K562 (cell line): ENCODE measurements around the gene SUMO3. TPM values are rescaled to one million over a fixed set of nuclear protein-coding genes. Genes with fewer than 3 reads are reported as not detected.
A peak's percentile ranks its signal among the peaks of the same experiment; 100 is the strongest.

Source experiments
- ATF7 ChIP-seq: fragments of 450-650 bp; IDR thresholded peaks from 2 replicates; pipeline ENCODE4 v1.7.1; 2014; ENCODE audit warnings: mild to moderate bottlenecking, moderate library complexity
- BCOR ChIP-seq: fragments of 450-650 bp; IDR thresholded peaks from 2 replicates; pipeline ENCODE4 v1.6.1; 2016
- CBX3 ChIP-seq, 2 experiments: IDR thresholded peaks; 1 replicate in 1 of 2; 2 replicates in 1 of 2; pipeline ENCODE4 v1.6.1; 2012; ENCODE audit warnings: inconsistent platforms in 2 of 2, low read length in 2 of 2, borderline replicate concordance in 1 of 2, control low read depth in 1 of 2
- FOXK1 ChIP-seq: sonication (generic); formaldehyde crosslinking; IDR thresholded peaks from 2 replicates; pipeline ENCODE4 v1.8.0; 2022; ENCODE audit warnings: missing genetic modification reagents, mild to moderate bottlenecking, borderline replicate concordance
- HDAC2 ChIP-seq: fragments of 450-650 bp; IDR thresholded peaks from 2 replicates; pipeline ENCODE4 v1.6.1; 2016; ENCODE audit warnings: mild to moderate bottlenecking
- KDM5B ChIP-seq: fragments of 200-600 bp; sonication (generic); IDR thresholded peaks from 2 replicates; pipeline ENCODE4 v1.6.1; 2012; ENCODE audit warnings: low read depth, mild to moderate bottlenecking, moderate library complexity, low read length, control low read depth, inconsistent platforms; ENCODE audit not compliant: insufficient replicate concordance
- KLF16 ChIP-seq: IDR thresholded peaks from 2 replicates; pipeline ENCODE4 v1.6.1; 2016; ENCODE audit warnings: antibody characterized with exemption
- MTA3 ChIP-seq: fragments of 450-650 bp; formaldehyde crosslinking; IDR thresholded peaks from 2 replicates; pipeline ENCODE4 v1.6.1; 2017; ENCODE audit warnings: mild to moderate bottlenecking, borderline replicate concordance
- NCOA4 ChIP-seq: fragments of 450-650 bp; IDR thresholded peaks from 2 replicates; pipeline ENCODE4 v1.6.1; 2018; ENCODE audit warnings: mild to moderate bottlenecking; ENCODE audit not compliant: partially characterized antibody
- NRF1 ChIP-seq, 2 experiments: fragments of 450-650 bp; IDR thresholded peaks in 1 of 2; conservative IDR thresholded peaks in 1 of 2; 2 replicates each; pipeline ENCODE4 v1.6.1; 2014; ENCODE audit warnings: mild to moderate bottlenecking in 2 of 2
- PYGO2 ChIP-seq: fragments of 450-650 bp; IDR thresholded peaks from 2 replicates; pipeline ENCODE4 v1.6.1; 2016; ENCODE audit warnings: mild to moderate bottlenecking, missing genetic modification characterization, moderate library complexity, missing compliant biosample characterization
- RB1 ChIP-seq: fragments of 450-650 bp; IDR thresholded peaks from 2 replicates; pipeline ENCODE4 v1.6.1; 2017; ENCODE audit warnings: low read depth, mild to moderate bottlenecking
- RBFOX2 ChIP-seq: fragments of 200-400 bp; formaldehyde crosslinking; IDR thresholded peaks from 2 replicates; pipeline ENCODE4 v1.6.1; 2017; ENCODE audit warnings: low read depth, mild to moderate bottlenecking, low read length, moderate library complexity
- RBM15 ChIP-seq: fragments of 200-400 bp; formaldehyde crosslinking; IDR thresholded peaks from 2 replicates; pipeline ENCODE4 v1.6.1; 2018; ENCODE audit warnings: mild to moderate bottlenecking, low read length, moderate library complexity; ENCODE audit not compliant: insufficient read depth
- SNIP1 ChIP-seq: fragments of 450-650 bp; IDR thresholded peaks from 2 replicates; pipeline ENCODE4 v1.7.1; 2017; ENCODE audit warnings: low read depth, mild to moderate bottlenecking
- STAT5B ChIP-seq: fragments of 250-450 bp; sonication (Bioruptor Pico); IDR thresholded peaks from 2 replicates; pipeline ENCODE4 v1.8.0; 2021; ENCODE audit warnings: mild to moderate bottlenecking, inconsistent platforms
- TAF7 ChIP-seq: fragments of 450-650 bp; IDR thresholded peaks from 2 replicates; pipeline ENCODE4 v1.6.1; 2016; ENCODE audit warnings: missing genetic modification characterization, missing compliant biosample characterization
- ZBTB1 ChIP-seq: sonication (generic); formaldehyde crosslinking; IDR thresholded peaks from 2 replicates; pipeline ENCODE4 v1.8.1; 2023; ENCODE audit warnings: missing genetic modification reagents, low read depth, mild to moderate bottlenecking, borderline replicate concordance
- ZBTB7A ChIP-seq: IDR thresholded peaks from 2 replicates; pipeline ENCODE4 v1.6.1; 2011; ENCODE audit warnings: low read depth, mild to moderate bottlenecking, low read length, moderate library complexity, borderline replicate concordance; ENCODE audit not compliant: control insufficient read depth
- ZKSCAN8 ChIP-seq: fragments of 200-800 bp; sonication (Bioruptor generic); IDR thresholded peaks from 2 replicates; pipeline ENCODE4 v1.6.1; 2016; ENCODE audit warnings: missing genetic modification characterization, missing compliant biosample characterization
- ZNF121 ChIP-seq: sonication (generic); formaldehyde crosslinking; conservative IDR thresholded peaks from 2 replicates; pipeline ENCODE4 v1.8.0; 2022; ENCODE audit warnings: missing genetic modification reagents
- ZNF23 ChIP-seq: fragments of 250-450 bp; sonication (Bioruptor Pico); IDR thresholded peaks from 2 replicates; pipeline ENCODE4 v1.4.0; 2020; ENCODE audit warnings: mild to moderate bottlenecking
- ZNF263 ChIP-seq: sonication (generic); formaldehyde crosslinking; IDR thresholded peaks from 2 replicates; pipeline ENCODE4 v1.8.0; 2022; ENCODE audit warnings: mild to moderate bottlenecking, missing genetic modification reagents, borderline replicate concordance
- polyA plus RNA-seq, 8 experiments: library from polyadenylated mRNA; depleted of rRNA in 4 of 8; stranded (reverse) in 5 of 8; unstranded in 3 of 8; fragments of >200 nt; fragmentation: Nextera tagmentation in 2 of 8; fragmentation: Illumina TruSeq in 1 of 8; extraction: Ambion mirVana in 2 of 8; extraction: Trizol in 1 of 8; gene quantifications; 2 replicates each; pipeline versions ENCODE4 v1.2.1 to v1.2.3, GENCODE V29; 2011 to 2014; ENCODE audit warnings: inconsistent platforms in 1 of 8, missing spikeins in 1 of 8
- total RNA-seq, 7 experiments: library from RNA; depleted of rRNA in 6 of 7; stranded (reverse); fragments of >200 nt in 6 of 7; fragmentation: Illumina TruSeq in 2 of 7; extraction: Trizol in 2 of 7; gene quantifications; 2 replicates each; pipeline versions ENCODE4 v1.2.1 to v1.2.3, GENCODE V29; 2011 to 2021; ENCODE audit warnings: low replicate concordance in 1 of 7
- TF ChIP-seq, protein P1 (sequence below), 2 experiments: fragments of 250-450 bp in 1 of 2; fragments of 450-650 bp in 1 of 2; sonication (Bioruptor Pico) in 1 of 2; IDR thresholded peaks; 2 replicates each; pipeline versions ENCODE4 v1.6.1 to v1.8.0; 2016 to 2021; ENCODE audit warnings: mild to moderate bottlenecking in 2 of 2, moderate library complexity in 2 of 2, missing compliant biosample characterization in 1 of 2, missing genetic modification characterization in 1 of 2
- TF ChIP-seq, protein P2 (sequence below): fragments of 450-650 bp; IDR thresholded peaks from 2 replicates; pipeline ENCODE4 v1.6.1; 2016; ENCODE audit warnings: missing biosample characterization, missing genetic modification characterization
- TF ChIP-seq, protein P3 (sequence below): fragments of 450-650 bp; conservative IDR thresholded peaks from 2 replicates; pipeline ENCODE4 v1.6.1; 2016; ENCODE audit warnings: missing genetic modification characterization, low read depth, mild to moderate bottlenecking, control low read depth, missing compliant biosample characterization

Gene SUMO3
- total and polyA plus RNA-seq, 9 of the 15 experiments (the other 6 are each of a cell fraction or from before 2014, with no cell fraction given): 13.9 to 143 (median 113) TPM

DNA sequence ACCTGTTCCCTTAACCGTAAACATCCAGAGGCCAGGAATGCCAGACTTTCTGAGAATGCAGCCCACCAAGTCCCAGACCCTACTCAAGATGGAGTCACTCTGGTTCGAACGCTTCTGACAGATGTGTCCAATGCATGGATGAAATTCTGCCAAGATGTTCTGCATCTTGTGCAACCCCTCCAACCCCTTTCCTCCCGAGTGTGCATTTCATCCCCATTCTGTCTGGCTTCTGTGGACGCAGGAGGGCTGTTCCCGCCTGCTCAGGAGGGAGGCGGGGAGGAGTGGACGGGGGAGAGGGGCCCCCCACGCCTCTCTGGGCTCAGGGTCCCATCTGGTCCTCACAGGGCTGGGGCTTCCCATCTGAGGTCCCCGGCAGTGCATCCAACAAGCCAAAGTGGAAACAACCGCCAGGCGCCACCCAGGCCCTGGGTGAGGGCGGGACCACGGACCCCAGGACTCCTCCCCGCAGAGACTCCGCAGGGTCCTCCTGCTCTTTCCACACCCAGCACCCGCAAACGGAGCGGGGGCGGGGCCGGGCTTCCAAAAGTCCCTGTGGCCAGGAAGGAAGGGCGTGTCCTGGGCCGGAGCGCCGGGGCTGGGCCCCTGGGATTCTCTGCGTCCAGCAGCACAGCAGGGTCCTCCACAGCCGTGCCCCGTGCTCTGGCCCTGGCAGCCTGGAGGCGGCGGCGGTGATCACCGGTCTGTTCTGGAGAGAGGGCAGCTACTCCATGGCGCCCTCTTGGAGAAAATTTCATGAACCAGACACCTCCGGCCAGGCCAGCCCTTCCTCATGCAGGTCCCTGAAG lies 27.8 kb upstream of the SUMO3 start (continued):
- peak; percentile 67; the same call in 1 of the 2 replicates for TF ChIP-seq BCOR
- TF ChIP-seq NRF1 (conservative IDR thresholded peaks at IDR 0.05 in 1 of 2, IDR thresholded peaks at IDR 0.05 in 1 of 2): peak in 1 of 2 experiments; percentile 7; a peak in 2 of 4 replicates
- peak; percentile 81; the same call in 1 of the 2 replicates for TF ChIP-seq HDAC2
- TF ChIP-seq, protein P1, sequence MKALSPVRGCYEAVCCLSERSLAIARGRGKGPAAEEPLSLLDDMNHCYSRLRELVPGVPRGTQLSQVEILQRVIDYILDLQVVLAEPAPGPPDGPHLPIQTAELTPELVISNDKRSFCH (CRISPR knock-in tag; IDR thresholded peaks at IDR 0.05): no peak
- TF ChIP-seq, protein P1 (tag; IDR thresholded peaks at IDR 0.05): peak; percentile 96
- peak; percentile 79; the same call in 1 of the 2 replicates for TF ChIP-seq RB1
- TF ChIP-seq KLF16: peak; percentile 74
- TF ChIP-seq SNIP1: no peak
- TF ChIP-seq ZNF263 (CRISPR knock-in tag): peak; percentile 73
- no peak for TF ChIP-seq ZNF23 (CRISPR knock-in tag)
- 0 out of 2 replicates have a peak, but pooled peaks have one; percentile 45 for TF ChIP-seq ZKSCAN8 (CRISPR knock-in tag)
- TF ChIP-seq MTA3: 0 out of 2 replicates have a peak, but pooled peaks have one; percentile 56
- TF ChIP-seq ATF7: peak; percentile 40; the same call in 1 of the 2 replicates
- TF ChIP-seq RBFOX2: peak; percentile 61
- no peak for TF ChIP-seq ZNF121 (CRISPR knock-in tag)
- TF ChIP-seq FOXK1 (CRISPR knock-in tag): no peak
- TF ChIP-seq NCOA4: no peak
- no peak for TF ChIP-seq CBX3 (IDR thresholded peaks at IDR 0.05; ENCODE audit: borderline replicate concordance in 1 of 2, low read length in 2 of 2)
- TF ChIP-seq, protein P2, sequence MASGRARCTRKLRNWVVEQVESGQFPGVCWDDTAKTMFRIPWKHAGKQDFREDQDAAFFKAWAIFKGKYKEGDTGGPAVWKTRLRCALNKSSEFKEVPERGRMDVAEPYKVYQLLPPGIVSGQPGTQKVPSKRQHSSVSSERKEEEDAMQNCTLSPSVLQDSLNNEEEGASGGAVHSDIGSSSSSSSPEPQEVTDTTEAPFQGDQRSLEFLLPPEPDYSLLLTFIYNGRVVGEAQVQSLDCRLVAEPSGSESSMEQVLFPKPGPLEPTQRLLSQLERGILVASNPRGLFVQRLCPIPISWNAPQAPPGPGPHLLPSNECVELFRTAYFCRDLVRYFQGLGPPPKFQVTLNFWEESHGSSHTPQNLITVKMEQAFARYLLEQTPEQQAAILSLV (tag): peak; percentile 64
- TF ChIP-seq ZBTB1 (CRISPR knock-in tag): peak; percentile 62; the same call in 1 of the 2 replicates
- no peak for TF ChIP-seq RBM15
- TF ChIP-seq ZBTB7A: peak; percentile 45; the same call in 1 of the 2 replicates
- TF ChIP-seq PYGO2 (tag): peak; percentile 83
- peak; percentile 70; the same call in 1 of the 2 replicates for TF ChIP-seq STAT5B
- TF ChIP-seq KDM5B: peak; percentile 55
- peak; percentile 62 for TF ChIP-seq TAF7 (tag)
- TF ChIP-seq, protein P3, sequence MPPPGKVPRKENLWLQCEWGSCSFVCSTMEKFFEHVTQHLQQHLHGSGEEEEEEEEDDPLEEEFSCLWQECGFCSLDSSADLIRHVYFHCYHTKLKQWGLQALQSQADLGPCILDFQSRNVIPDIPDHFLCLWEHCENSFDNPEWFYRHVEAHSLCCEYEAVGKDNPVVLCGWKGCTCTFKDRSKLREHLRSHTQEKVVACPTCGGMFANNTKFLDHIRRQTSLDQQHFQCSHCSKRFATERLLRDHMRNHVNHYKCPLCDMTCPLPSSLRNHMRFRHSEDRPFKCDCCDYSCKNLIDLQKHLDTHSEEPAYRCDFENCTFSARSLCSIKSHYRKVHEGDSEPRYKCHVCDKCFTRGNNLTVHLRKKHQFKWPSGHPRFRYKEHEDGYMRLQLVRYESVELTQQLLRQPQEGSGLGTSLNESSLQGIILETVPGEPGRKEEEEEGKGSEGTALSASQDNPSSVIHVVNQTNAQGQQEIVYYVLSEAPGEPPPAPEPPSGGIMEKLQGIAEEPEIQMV (tag): peak; percentile 83
